Stimulated activated CD4-positive, alpha-beta T cell treated with anti-CD3 and anti-CD28 coated beads, Interleukin-15, amount 100 ng/mL, for 24 hours (primary cell): Measurements from ENCODE around the gene TNFAIP2.
"Not testable (repeated sequence)": the region's sequence is repeated elsewhere in the genome, so short reads cannot be mapped to it uniquely, and the experiment has no call there.

Experiments used
- DNase-seq: peaks from one replicate; pipeline ENCODE4 v3.0.0-alpha.2; 2020

Gene TNFAIP2

GRCh38 chr14:103107941-103108748, 15.1 kb upstream of the TNFAIP2 start:
- no peak for DNase-seq

- DNase-seq: no peak
Measured at GRCh38 chr14:103108749-103109207, 14.5 kb upstream of the TNFAIP2 start.

GRCh38 chr14:103109535-103110441, 13.5 kb upstream of the TNFAIP2 start:
- no peak for DNase-seq

GRCh38 chr14:103110681-103111231, 12.5 kb upstream of the TNFAIP2 start:
- DNase-seq: no peak

- no peak for DNase-seq
Measured at GRCh38 chr14:103111232-103111868, 11.9 kb upstream of the TNFAIP2 start.

- no peak for DNase-seq
Measured at GRCh38 chr14:103112400-103113243, 10.6 kb upstream of the TNFAIP2 start.

GRCh38 chr14:103113303-103113702, 10.0 kb upstream of the TNFAIP2 start:
- no peak for DNase-seq

GRCh38 chr14:103113774-103114173, 9.5 kb upstream of the TNFAIP2 start:
- no peak for DNase-seq

- DNase-seq: not testable (repeated sequence)
Measured at GRCh38 chr14:103115086-103115679, 8.1 kb upstream of the TNFAIP2 start.

GRCh38 chr14:103115845-103116572, 7.3 kb upstream of the TNFAIP2 start:
- DNase-seq: no peak

GRCh38 chr14:103116636-103117035, 6.6 kb upstream of the TNFAIP2 start:
- DNase-seq: no peak

- not testable (repeated sequence) for DNase-seq
Measured at GRCh38 chr14:103117499-103117898, 5.8 kb upstream of the TNFAIP2 start.

- no peak for DNase-seq
Measured at GRCh38 chr14:103118018-103118662, 5.1 kb upstream of the TNFAIP2 start.

GRCh38 chr14:103118663-103119404, 4.4 kb upstream of the TNFAIP2 start:
- no peak for DNase-seq

- not testable (repeated sequence) for DNase-seq
Measured at GRCh38 chr14:103119527-103119926, 3.7 kb upstream of the TNFAIP2 start.

GRCh38 chr14:103121121-103121845, 2.0 kb upstream of the TNFAIP2 start:
- DNase-seq: no peak

GRCh38 chr14:103121846-103122584, 1.2 kb upstream of the TNFAIP2 start:
- no peak for DNase-seq

GRCh38 chr14:103122585-103122946, 695 bp upstream of the TNFAIP2 start:
- no peak for DNase-seq
